ENCODE results near the gene BARHL2.

- no peak for TF ChIP-seq POLR2AphosphoS5 (IDR thresholded peaks at IDR 0.05; ENCODE audit: low read depth)
- TF ChIP-seq, protein P1, sequence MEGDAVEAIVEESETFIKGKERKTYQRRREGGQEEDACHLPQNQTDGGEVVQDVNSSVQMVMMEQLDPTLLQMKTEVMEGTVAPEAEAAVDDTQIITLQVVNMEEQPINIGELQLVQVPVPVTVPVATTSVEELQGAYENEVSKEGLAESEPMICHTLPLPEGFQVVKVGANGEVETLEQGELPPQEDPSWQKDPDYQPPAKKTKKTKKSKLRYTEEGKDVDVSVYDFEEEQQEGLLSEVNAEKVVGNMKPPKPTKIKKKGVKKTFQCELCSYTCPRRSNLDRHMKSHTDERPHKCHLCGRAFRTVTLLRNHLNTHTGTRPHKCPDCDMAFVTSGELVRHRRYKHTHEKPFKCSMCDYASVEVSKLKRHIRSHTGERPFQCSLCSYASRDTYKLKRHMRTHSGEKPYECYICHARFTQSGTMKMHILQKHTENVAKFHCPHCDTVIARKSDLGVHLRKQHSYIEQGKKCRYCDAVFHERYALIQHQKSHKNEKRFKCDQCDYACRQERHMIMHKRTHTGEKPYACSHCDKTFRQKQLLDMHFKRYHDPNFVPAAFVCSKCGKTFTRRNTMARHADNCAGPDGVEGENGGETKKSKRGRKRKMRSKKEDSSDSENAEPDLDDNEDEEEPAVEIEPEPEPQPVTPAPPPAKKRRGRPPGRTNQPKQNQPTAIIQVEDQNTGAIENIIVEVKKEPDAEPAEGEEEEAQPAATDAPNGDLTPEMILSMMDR (IDR thresholded peaks at IDR 0.05; ENCODE audit: insufficient read depth, low read length): peak; percentile 83
- no peak for TF ChIP-seq REST (IDR thresholded peaks at IDR 0.05; ENCODE audit: insufficient replicate concordance, low read depth)
Observed at GRCh38 chr1:90721210-90722194, 4.4 kb upstream of the BARHL2 start.
